ENCODE results near the gene FYCO1.
A peak's percentile ranks its signal among the peaks of the same experiment; 100 is the strongest.
"Not testable (repeated sequence)": the region's sequence is repeated elsewhere in the genome, so short reads cannot be mapped to it uniquely, and the experiment has no call there.

Gene FYCO1

DNA sequence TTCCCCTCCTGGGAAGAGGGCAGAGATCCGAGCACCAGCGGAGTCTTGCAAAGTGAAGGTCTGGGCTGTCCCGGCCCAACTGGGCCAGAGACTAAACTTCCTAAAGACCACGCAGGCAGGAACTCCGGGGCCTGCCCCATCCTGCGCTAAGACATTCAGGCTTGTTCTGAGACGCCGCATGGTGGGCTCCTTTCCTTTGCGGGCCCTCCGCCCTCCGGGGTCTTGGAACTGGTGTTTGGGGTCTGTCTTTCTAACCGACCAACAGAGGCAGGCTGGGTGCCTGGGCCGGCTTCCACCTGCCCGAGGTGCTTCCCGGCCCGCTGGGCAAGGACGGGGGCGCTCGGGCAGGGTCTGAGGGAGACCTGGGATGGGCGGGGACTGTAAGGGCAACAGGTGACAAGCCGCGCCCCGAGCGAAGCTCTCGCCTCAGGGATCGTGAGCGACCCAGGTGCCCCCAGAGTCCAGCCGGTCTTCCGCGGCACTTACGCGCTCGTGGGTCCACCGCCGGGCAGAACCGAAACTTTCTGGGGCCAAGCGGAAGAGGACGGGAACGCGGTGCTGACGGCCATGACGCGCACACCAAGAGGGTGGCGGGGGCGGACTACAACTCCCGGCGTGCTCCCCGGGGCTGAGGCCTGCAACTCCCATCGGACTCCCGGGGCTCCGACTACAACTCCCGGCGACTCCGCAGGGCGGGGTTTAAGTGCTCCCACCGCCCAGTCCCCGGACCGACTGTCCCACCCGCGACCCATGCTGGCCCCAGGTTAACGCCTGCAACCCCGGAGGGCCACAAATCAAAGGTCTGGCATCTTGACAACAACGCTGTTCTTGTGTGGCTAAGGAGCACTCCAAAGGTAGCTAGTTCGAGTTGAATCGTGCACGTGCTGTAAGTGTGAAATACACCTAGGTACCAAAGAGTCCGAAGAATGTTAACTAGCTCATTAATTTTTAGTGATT lies at the start of gene FYCO1:
TSS of gene FYCO1 (minus strand) at position 589 of the 957 bp plus-strand sequence. CDS start 10,914 bp downstream, outside the sequence.
- DNase-seq, result peak; percentile 75

DNA sequence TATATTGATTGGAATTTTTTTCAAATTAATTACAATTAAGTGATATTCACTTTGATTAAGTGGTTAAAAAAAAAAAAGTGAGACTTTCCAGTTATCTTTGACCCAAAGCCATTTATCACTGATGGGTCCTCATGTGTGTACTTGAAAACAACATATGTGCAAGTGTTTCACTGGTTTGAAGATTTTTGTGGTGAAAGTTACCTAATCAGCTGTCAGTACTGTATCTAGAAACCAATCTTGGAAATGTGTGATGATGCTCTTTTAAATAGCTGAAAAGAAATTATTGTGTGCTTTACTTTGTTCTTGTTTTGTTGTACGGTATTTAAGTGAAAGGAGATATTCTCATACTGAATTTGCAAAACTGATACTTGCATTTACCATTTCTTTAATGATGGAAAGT lies 43.3 kb upstream of the FYCO1 start:
- DNase-seq, result no peak

DNA sequence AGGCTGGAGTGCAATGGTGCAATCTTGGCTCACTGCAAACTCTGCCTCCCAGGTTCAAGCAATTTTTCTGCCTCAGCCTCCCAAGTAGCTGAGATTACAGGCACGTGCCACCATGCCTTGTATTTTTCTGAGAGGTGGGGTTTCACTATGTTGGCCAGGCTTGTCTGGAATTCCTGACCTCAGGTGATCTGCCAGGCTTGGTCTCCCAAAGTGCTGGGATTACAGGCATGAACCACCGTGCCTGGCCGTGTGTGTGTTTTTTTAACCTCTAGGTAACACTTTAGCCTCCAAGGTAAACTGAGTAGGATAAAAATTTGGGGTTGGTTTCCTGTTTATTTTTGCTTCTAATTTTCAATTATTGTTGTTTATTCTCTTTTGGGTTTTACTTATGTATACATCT lies 42.4 kb upstream of the FYCO1 start:
- DNase-seq, result not testable (repeated sequence)

- no peak for DNase-seq
Observed at GRCh38 chr3:46036191-46036590, 40.6 kb upstream of the FYCO1 start.

DNA sequence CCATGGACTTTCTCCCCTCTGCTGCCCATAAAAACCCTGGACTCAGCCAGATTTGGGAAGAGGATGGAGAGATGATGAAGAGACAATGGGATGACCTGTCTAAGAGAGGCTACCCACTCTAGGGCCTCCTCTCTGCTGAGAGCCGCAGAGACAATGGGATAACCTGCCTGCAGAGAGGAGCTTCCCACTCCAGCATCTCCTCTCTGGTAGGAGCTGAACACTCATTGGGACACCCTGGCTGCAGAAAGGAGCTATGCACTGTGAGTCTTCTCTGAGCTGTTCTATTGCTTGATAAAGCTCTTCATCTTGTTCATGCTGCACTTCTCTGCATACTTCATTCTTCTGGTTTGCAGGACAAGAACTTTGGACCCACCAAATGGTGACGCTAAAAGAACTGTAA lies 36.1 kb upstream of the FYCO1 start:
- no peak for DNase-seq

GRCh38 chr3:46031269-46031668 lies 35.6 kb upstream of the FYCO1 start:
- DNase-seq, result no peak

DNA sequence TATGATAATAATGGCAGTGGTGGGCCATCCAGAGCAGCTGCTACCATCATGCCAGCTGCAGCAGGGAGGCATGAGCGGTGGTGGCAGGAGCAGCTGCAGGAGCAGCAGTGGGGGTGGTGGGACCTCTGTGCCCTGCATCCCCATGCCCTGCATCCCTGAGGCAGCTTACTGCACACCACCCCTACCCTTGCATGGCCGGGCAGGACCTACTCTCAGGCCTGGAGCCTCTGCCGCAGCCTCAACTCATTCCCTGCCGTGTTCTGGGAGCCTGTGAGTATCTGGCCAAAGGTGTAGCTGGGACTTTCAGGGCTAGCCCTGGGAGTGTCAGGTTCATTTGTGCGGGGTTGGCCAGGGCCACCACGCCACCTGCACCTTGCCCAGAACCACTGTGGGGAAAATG lies 35.0 kb upstream of the FYCO1 start:
- no peak for DNase-seq

- DNase-seq, result no peak
Observed at GRCh38 chr3:46029953-46030543, 34.4 kb upstream of the FYCO1 start.

- no peak for DNase-seq
Observed at GRCh38 chr3:46027736-46028397, 32.2 kb upstream of the FYCO1 start.

DNA sequence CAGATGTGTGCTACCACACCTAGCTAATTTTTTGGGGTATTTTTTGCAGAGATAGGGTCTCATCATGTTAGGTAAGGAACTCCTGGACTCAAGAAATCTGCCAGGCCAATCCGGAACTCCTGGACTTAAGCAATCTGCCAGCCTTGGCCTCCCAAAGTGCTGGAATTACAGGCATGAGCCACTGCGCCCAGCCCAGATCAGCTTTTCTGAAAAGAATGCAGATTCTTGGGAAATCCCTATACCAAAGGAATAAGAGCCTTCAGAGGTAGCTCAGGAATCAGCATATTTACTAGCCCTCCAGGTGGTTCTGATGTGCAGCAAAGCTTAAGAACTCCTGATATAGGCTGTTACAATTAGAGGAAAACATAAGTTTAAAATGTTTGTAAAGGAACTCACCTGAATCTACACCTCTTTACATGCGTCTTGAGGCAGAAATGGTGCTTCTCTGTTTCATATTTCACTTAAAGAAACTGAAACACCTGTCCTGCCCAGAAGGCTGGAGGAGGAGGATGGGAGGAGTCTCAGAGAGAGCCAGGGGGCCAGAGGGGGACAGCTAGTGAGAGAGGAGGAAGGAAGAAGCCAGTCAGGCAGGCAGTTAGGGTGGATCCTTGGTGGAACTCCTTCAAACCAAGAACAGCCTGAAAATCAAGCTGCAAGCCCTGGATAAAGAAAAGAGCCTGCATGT lies 31.5 kb upstream of the FYCO1 start, which contains the start of gene XCR1:
TSS of gene XCR1 (minus strand) at position 463 of the 685 bp plus-strand sequence. CDS start 5,536 bp downstream, outside the sequence.
- DNase-seq, result no peak

- DNase-seq, result no peak
Observed at GRCh38 chr3:46025139-46025538, 29.5 kb upstream of the FYCO1 start.

DNA sequence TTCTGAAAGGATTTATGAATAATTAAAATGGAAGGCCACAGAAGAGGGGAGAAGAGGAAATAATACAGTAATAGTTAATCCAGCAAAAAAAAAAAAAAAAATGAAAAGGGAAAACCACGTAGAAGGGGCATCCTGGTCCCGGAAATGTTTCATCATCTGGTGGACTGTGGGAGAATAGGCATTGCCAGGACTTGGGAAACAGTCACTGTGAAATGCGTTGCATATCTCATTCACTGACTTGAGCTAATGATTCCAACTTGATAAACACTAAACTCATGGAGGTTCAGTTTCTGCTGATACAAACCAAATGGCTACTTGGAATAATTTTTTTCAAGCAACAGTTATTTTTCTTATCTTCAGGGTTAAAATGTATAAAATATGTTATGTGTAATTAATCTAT lies 28.5 kb upstream of the FYCO1 start:
- DNase-seq, result no peak

DNA sequence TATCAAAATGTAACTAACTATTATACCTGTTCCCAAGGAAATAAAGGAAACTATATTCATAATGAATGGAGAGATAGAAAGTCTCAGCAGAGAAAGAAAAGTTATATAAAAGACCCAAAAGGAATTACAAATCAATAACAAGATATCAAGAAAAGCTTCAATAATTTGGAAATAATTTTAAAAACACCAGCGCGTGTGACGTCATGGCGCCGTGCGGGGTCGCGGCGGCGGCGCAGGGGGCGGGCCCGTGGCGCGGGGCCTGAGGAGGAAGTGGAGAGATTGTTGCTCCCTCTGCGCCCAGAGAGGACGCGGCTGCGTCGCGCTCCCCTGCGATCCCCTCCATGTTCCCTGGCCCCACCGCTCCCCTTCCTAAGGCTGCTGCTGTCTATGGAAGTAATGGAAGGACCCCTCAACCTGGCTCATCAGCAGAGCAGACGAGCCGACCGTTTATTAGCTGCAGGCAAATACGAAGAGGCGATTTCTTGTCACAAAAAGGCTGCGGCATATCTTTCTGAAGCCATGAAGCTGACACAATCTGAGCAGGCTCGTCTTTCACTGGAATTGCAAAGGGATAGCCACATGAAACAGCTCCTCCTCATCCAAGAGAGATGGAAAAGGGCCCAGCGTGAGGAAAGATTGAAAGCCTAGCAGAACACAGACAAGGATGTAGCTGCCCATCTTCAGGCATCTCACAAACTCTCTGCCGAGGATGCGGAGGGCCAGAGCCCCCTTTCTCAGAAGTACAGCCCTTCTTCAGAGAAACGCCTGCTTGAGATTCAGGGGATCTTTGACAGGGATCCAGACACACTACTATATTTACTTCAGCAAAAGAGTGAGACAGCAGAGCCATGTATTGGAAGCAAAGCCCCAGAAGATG lies 27.5 kb upstream of the FYCO1 start:
- no peak for DNase-seq

DNA sequence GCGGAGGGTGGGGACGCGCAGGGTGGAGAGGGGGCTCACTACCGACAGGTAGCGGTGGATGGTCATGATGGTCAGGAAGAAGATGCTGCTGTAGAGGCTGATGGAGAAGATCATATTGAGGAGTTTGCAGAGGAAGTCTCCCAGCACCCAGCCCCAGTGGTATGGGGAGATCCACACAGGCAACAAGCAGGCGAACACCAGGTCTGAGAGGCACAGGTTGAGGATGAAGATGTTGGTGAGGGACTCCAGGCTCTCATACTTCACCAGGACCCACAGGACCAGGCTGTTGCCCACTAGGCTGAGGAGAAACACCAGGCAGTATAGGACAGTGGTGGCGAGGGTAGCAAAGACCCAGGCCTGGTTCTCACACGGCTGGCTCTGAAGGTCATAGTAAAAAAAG lies 25.9 kb upstream of the FYCO1 start:
- DNase-seq, result no peak

DNA sequence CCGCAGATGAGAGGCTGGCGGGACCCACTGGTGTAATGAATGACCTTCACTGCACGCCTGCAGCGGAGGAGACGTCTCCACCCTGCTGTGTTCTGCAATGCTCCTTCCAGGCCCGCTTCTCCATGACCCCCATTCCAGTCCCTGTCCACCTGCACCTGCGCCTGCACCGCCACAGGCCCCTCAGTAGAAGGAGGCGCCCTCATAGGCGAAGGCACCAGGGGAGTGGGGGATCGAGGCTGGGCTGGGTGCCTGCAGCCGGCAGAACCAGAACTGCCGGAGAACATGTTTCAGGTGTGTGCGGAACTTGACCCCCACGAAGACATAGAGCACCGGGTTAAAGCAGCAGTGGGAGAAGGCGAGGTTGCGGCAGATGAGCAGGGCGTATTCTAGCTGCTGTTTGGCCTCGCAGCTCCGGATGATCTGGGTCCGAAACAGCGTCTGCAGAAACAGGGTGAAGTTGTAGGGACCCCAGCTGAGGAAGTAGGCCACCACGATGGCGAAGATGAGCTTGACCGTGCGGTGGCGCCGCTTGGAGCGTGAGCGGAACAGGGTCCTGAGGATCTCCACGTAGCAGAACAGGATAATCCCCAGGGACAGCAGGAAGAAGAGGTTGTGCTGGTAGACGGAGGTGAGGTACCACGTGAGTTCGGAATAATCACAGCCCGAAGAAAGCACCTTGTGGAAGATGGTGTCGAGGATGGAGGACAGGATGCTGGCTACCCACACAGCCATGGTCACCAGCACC lies 25.3 kb upstream of the FYCO1 start:
- DNase-seq, result no peak

- no peak for DNase-seq
Observed at GRCh38 chr3:46019707-46020106, 24.1 kb upstream of the FYCO1 start.

GRCh38 chr3:46017720-46018119 lies 22.1 kb upstream of the FYCO1 start:
- no peak for DNase-seq

GRCh38 chr3:46013316-46014094 lies 17.9 kb upstream of the FYCO1 start:
- DNase-seq, result no peak

DNA sequence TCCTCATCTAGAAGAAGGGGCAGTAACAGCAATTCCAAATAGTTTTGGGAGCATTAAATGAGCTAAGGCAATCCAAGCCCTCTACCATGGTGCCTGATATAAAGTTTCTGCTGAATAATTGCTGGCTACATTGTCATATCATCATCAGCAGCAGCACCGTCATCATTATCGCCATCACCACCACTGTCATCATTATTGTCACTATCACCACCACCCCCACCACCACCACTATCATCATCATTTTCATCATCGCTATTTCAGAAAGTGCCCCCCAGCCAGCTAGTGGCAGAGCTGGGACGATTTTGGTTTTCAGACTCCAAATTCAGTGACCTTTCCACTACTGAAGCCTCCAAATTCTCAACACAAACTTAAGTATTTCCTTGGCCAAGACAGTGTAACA lies 16.6 kb upstream of the FYCO1 start:
- no peak for DNase-seq

GRCh38 chr3:46010519-46011113 lies 15.0 kb upstream of the FYCO1 start:
- no peak for DNase-seq

All from GF-D8 (cell line).